Activated CD8-positive, alpha-beta T cell treated with anti-CD3 and anti-CD28 coated beads for 36 hours (primary cell): ENCODE measurements around the gene CEACAM6. TPM values are rescaled to one million over a fixed set of nuclear protein-coding genes. Genes with fewer than 3 reads are reported as not detected.

ENCODE experiments used
- total RNA-seq, 2 experiments: library from RNA; stranded (reverse); gene quantifications; one replicate each; pipeline ENCODE4 v1.2.3, GENCODE V29; 2021

The CEACAM6 gene
- total RNA-seq, 2 experiments from 2014 or later: not detected

Other genes starting within 250 kb of the CEACAM6 start
- 10 to 100 TPM; 17.7 to 19.8 TPM for gene CEACAM21, start 179.4 kb upstream of the CEACAM6 start, total RNA-seq
- not detected for gene CEACAM4, start 128.5 kb upstream of the CEACAM6 start, total RNA-seq
- not detected for gene CEACAM7, start 67.3 kb upstream of the CEACAM6 start, total RNA-seq
- not detected for gene CEACAM5, start 46.9 kb upstream of the CEACAM6 start, total RNA-seq
- gene CEACAM3, start 41.1 kb downstream of the CEACAM6 start, total RNA-seq: not detected
- gene LYPD4, start 89.2 kb downstream of the CEACAM6 start, total RNA-seq: not detected
- not detected for gene DMRTC2, start 89.5 kb downstream of the CEACAM6 start, total RNA-seq
- 1,000 to 10,000 TPM; 3,454 to 3,479 TPM for gene RPS19, start 104.7 kb downstream of the CEACAM6 start, total RNA-seq
- 10 to 100 TPM; 19.3 to 21.0 TPM for gene CD79A, start 121.7 kb downstream of the CEACAM6 start, total RNA-seq
- gene ARHGEF1, start 127.7 kb downstream of the CEACAM6 start, total RNA-seq: 100 to 1,000 TPM; 307 to 308 TPM
- gene ERFL, start 172.9 kb downstream of the CEACAM6 start, total RNA-seq: 1 to 10 TPM; 1.5 to 1.6 TPM
- 10 to 100 TPM; 49.6 to 52.4 TPM for gene RABAC1, start 203.8 kb downstream of the CEACAM6 start, total RNA-seq
- 1 to 10 TPM; 5.5 to 5.9 TPM for gene ATP1A3, start 238.7 kb downstream of the CEACAM6 start, total RNA-seq